Activated gamma-delta T cell (primary cell): ENCODE results near the gene MUC2.

Experiments
- DNase-seq: peaks from one replicate; lab custom pipeline; 2025; lab: John Stamatoyannopoulos, UW

Gene MUC2

GRCh38 chr11:1051356-1052132 lies 23.1 kb upstream of the MUC2 start:
- DNase-seq = no peak

DNA sequence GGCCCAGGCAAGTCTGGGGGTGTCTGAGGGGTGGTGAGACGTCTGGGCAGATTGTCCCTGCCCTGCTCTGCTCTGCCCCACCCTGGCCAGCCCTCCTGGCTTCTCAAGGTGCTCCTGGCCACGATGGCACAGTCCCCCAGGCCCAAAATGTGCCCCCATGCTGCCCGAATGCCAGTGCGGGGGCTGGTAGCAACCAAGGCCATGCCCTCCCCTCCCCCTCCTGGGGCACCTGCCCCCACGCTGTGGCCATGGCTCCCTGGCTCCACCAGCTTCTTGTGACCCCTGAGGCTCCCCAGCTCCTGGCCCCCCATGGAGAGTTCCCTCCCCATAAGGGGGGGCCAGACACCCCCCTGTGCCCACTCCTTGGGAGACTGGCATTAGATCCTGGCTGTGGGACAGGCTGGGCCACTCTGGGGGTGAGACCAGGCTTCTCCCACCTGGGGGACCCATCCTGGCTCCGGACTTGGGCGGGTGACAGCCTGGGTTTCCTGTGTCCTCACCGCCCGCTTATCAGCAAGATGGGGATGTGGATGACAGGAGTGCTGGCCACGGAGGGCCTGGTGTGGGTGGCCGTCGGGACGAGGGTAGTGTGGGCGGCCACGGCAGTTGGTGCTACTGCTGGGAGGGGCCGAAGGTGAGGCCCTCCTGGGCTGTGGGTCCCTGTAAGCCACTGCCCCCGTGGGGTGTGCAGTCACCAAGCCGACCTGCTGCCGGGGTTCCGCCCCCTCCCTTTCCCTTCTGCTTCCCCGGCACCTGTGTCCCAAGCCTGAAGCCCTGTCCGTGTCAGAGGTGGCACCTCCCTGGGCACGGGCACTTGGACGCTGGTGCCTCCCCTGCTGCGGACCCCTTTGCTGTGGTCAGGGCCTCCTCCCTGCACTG lies 22.3 kb upstream of the MUC2 start:
- no peak for DNase-seq

DNA sequence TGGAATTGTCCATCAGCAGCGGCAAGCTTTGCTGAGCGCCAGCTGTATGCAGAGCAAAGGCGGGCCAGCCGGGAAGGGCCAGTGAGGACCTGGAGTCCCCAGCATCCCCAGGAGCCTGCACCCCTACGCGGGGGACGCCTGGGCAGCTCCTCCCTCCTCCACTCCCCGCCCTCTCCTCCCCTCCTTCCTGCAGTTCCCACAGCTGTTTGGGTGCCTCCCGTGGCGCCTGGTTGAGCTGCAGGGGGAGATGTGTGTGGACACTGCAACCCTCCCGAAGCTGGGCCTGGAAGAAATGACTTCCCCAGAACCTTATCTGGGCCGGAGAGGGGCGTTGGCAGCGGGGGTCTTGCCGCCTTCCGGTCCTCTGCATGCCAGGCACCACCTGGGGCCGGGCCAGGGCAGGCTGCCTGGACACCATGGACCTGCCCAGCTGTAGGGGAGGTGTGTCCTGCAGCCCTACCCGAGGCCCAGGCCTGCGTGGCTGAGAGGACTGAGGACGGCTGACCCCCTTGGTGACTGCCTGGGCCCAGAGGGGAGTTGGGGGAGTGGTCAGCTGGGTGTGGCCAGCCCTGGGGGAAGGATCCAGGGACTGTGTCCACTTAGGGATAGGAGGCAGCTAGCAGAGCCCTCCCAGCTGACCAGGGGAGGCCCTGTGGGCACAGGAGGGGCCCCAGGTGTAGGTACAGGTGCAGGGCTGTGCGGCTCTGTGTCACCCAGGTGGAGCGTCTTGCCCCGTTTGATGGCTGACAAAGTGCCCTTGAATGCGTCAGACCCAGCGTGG lies 21.4 kb upstream of the MUC2 start:
- no peak for DNase-seq

DNA sequence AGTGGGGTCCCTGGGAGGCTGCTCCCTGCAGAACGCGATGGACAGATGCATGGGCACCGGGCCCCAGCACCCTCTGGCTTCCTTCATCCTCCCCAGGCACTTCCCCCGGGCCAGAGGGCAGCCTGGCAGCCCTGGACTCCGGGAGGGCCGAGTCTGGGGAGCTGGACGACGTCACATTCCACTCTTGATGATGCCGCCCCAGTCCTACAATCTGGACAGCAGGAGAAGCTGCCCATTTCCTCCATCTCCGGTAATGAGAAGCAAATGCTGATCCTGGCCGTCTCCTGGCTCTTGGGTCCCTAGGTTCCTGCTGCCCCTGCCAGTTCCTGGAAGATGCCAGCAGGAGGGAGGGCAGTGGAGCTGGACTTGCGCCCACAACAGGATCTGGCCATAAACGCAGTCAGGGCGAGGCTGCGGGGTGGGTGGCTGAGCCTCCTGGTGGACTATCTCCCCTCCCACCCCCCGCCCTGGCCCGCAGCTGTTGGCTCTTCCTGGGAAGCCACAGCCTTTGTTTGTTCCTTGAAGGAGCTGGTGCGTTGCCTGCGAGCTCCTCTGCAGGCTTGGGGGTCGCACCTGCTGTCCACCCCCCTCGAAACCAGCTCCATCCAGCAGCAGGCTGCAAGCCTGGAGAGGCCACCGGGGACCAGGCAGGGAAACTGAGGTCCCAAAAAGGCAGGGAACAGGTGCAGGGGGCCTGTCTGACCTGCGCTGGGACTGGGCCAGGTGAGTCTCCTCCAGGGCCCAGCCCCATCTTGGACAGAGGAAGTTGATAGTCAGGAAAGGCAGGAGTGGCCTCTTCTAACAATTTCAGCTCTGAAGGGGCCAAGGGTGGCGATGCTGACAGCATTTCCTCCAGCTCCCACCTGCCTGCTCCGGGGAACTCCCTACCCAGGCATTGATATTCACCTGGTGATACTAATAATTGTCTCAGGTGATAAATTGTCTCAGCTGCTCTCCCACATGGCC lies 20.2 kb upstream of the MUC2 start:
- no peak for DNase-seq

- no peak for DNase-seq
Observed at GRCh38 chr11:1055109-1055703, 19.5 kb upstream of the MUC2 start.

GRCh38 chr11:1055990-1056771 lies 18.5 kb upstream of the MUC2 start:
- no peak for DNase-seq

GRCh38 chr11:1057806-1058205 lies 16.9 kb upstream of the MUC2 start:
- DNase-seq = no peak

DNA sequence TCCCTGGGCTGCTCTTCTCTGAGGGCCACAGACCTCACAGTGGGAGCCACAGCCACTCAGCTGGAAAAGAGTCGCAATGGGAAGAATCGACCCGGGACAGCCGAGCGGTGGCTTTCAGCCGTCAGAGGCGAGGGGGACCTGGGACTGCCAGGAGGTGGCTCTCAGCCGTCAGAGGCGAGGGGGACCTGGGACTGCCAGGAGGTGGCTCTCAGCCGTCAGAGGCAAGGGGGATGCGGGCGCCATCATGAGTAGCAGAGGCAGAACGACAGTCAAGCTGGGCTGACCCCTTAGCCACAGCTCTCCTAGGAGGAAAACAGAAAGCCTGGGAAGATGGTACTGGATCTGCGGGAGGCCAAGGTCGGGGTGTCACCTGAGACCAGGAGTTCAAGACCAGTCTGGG lies 14.9 kb upstream of the MUC2 start:
- DNase-seq = no peak

GRCh38 chr11:1060410-1060809 lies 14.3 kb upstream of the MUC2 start:
- DNase-seq = no peak

GRCh38 chr11:1060852-1061616 lies 13.6 kb upstream of the MUC2 start:
- DNase-seq = no peak

DNA sequence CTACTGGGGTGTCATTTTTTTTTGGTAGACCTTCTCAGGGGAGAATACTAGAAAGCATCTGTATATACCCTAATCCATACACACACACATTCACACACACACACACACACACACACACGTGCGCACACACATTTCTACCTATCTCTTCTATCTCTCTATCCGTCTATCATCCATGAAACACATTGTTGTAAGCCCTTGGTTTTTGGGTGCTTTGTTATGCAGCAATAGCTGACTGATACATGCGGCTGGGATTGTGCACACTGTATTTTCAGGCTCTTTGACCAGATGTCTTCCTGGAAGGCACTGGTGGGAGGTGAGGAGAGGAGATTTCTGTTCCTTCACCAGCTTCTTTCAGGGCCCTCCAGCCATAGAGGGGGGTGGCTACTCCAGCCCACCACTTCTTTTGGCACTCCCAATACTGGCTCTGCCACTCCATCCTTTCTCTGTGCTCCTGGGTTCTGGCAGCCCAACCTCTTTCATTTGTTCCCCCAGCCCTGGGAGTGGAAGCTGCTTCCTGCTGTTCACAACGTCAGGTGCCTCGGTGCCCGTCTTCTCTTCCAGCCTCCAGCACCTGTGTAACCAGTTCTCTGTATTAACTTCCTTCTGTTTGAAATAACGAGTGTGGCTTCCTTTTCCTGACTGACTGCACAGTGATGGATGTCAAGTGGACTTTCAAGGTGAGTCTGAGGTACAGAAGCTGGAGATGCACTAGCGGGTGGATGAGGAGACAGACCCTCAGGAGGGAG lies 12.4 kb upstream of the MUC2 start:
- no peak for DNase-seq

- no peak for DNase-seq
Observed at GRCh38 chr11:1064167-1064566, 10.5 kb upstream of the MUC2 start.

GRCh38 chr11:1067812-1068496 lies 6.7 kb upstream of the MUC2 start:
- DNase-seq = no peak

DNA sequence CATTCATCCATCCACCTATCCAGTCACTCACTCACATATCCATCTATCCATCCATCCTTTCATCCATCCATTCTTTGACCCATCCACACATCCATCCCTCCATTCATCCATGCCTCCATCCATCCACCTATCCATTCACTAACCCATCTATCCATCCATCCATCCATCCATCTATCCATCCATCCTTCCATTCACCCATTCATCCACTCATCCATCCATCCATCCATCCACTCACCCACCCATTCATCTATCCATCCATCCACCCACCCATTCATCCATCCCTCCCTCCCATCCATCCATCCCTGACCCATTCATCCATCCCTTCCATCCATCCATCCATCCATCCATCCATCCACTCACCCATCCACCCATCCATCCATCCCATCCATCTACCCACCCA lies 4.9 kb upstream of the MUC2 start:
- DNase-seq = no peak

- no peak for DNase-seq
Observed at GRCh38 chr11:1070594-1071462, 3.8 kb upstream of the MUC2 start.

GRCh38 chr11:1071571-1072115 lies 3.0 kb upstream of the MUC2 start:
- no peak for DNase-seq
